Measurements from ENCODE around the gene CLCN3. TPM values are rescaled to one million over a fixed set of nuclear protein-coding genes. Genes with fewer than 3 reads are reported as not detected.

CLCN3 gene
- total and polyA plus RNA-seq, 9 of the 15 experiments (the other 6 are each of a cell fraction or from before 2014, with no cell fraction given) = 12.7 to 60.6 (median 38.5) TPM

DNA sequence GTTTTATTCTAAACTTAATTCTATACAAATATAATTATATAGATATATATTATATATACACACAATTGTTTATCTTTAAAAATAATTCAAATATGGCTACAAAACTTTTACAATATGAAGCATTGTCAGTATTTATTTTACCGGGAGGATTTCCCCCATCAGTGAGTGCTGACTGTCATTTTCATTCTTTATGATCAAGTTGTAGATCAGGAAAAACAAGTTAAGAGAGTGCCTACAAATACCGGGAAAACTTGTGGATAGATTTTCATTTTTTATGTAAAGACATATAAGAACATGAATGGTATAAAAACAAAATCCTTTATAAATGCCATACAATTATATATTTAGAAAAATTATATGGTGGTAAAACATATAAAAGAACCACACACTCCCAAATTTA is 37.8 kb downstream of the CLCN3 start (continued):
- TF ChIP-seq, protein P1, sequence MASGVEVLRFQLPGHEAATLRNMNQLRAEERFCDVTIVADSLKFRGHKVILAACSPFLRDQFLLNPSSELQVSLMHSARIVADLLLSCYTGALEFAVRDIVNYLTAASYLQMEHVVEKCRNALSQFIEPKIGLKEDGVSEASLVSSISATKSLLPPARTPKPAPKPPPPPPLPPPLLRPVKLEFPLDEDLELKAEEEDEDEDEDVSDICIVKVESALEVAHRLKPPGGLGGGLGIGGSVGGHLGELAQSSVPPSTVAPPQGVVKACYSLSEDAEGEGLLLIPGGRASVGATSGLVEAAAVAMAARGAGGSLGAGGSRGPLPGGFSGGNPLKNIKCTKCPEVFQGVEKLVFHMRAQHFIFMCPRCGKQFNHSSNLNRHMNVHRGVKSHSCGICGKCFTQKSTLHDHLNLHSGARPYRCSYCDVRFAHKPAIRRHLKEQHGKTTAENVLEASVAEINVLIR (CRISPR knock-in tag; IDR thresholded peaks at IDR 0.05) = no peak
- TF ChIP-seq ZNF133 (CRISPR knock-in tag; IDR thresholded peaks at IDR 0.05) = no peak
- TF ChIP-seq ZC3H11A (IDR thresholded peaks at IDR 0.05; ENCODE audit: low read depth, low read length) = no peak
- no peak for TF ChIP-seq RBM17 (IDR thresholded peaks at IDR 0.05; ENCODE audit: borderline replicate concordance, low read depth, low read length)
- no peak for TF ChIP-seq SPI1 (IDR thresholded peaks at IDR 0.05; ENCODE audit: borderline replicate concordance, low read depth, low read length)
- no peak for TF ChIP-seq PCBP1 (IDR thresholded peaks at IDR 0.05; ENCODE audit: low read depth, low read length, poor library complexity, severe bottlenecking)
- TF ChIP-seq, protein P2, sequence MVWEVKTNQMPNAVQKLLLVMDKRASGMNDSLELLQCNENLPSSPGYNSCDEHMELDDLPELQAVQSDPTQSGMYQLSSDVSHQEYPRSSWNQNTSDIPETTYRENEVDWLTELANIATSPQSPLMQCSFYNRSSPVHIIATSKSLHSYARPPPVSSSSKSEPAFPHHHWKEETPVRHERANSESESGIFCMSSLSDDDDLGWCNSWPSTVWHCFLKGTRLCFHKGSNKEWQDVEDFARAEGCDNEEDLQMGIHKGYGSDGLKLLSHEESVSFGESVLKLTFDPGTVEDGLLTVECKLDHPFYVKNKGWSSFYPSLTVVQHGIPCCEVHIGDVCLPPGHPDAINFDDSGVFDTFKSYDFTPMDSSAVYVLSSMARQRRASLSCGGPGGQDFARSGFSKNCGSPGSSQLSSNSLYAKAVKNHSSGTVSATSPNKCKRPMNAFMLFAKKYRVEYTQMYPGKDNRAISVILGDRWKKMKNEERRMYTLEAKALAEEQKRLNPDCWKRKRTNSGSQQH (CRISPR knock-in tag; IDR thresholded peaks at IDR 0.05) = no peak
- TF ChIP-seq, protein P3, sequence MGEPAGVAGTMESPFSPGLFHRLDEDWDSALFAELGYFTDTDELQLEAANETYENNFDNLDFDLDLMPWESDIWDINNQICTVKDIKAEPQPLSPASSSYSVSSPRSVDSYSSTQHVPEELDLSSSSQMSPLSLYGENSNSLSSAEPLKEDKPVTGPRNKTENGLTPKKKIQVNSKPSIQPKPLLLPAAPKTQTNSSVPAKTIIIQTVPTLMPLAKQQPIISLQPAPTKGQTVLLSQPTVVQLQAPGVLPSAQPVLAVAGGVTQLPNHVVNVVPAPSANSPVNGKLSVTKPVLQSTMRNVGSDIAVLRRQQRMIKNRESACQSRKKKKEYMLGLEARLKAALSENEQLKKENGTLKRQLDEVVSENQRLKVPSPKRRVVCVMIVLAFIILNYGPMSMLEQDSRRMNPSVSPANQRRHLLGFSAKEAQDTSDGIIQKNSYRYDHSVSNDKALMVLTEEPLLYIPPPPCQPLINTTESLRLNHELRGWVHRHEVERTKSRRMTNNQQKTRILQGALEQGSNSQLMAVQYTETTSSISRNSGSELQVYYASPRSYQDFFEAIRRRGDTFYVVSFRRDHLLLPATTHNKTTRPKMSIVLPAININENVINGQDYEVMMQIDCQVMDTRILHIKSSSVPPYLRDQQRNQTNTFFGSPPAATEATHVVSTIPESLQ (CRISPR knock-in tag; IDR thresholded peaks at IDR 0.05) = no peak
- no peak for TF ChIP-seq HNRNPH1 (optimal IDR thresholded peaks at IDR 0.05; ENCODE audit: low read depth, low read length)
- TF ChIP-seq NFXL1 (CRISPR knock-in tag; IDR thresholded peaks at IDR 0.05) = no peak
- TF ChIP-seq, protein P4, sequence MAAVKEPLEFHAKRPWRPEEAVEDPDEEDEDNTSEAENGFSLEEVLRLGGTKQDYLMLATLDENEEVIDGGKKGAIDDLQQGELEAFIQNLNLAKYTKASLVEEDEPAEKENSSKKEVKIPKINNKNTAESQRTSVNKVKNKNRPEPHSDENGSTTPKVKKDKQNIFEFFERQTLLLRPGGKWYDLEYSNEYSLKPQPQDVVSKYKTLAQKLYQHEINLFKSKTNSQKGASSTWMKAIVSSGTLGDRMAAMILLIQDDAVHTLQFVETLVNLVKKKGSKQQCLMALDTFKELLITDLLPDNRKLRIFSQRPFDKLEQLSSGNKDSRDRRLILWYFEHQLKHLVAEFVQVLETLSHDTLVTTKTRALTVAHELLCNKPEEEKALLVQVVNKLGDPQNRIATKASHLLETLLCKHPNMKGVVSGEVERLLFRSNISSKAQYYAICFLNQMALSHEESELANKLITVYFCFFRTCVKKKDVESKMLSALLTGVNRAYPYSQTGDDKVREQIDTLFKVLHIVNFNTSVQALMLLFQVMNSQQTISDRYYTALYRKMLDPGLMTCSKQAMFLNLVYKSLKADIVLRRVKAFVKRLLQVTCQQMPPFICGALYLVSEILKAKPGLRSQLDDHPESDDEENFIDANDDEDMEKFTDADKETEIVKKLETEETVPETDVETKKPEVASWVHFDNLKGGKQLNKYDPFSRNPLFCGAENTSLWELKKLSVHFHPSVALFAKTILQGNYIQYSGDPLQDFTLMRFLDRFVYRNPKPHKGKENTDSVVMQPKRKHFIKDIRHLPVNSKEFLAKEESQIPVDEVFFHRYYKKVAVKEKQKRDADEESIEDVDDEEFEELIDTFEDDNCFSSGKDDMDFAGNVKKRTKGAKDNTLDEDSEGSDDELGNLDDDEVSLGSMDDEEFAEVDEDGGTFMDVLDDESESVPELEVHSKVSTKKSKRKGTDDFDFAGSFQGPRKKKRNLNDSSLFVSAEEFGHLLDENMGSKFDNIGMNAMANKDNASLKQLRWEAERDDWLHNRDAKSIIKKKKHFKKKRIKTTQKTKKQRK (IDR thresholded peaks at IDR 0.05; ENCODE audit: borderline replicate concordance, low read depth, low read length) = no peak
- TF ChIP-seq NELFE (IDR thresholded peaks at IDR 0.05; ENCODE audit: insufficient read depth, insufficient read length) = no peak
- TF ChIP-seq ZSCAN32 (CRISPR knock-in tag; IDR thresholded peaks at IDR 0.05) = no peak

Data from K562 (cell line).